ENCODE results near the gene GDF7.

- TF ChIP-seq CTCF (IDR thresholded peaks at IDR 0.05) (no peak), POLR2A (IDR thresholded peaks at IDR 0.05) (no peak)
These were observed 60.0 kb downstream of the GDF7 start for GRCh38 chr2:20726913-20727312.
